Stimulated activated CD4-positive, alpha-beta T cell treated with anti-CD3 and anti-CD28 coated beads, Interleukin-1b, Interleukin-23, amount 100 ng/mL, for 24 hours (primary cell): Measurements from ENCODE around the gene CYP1A1.

ENCODE experiments used
- DNase-seq, 4 experiments: peaks; one replicate each; pipeline ENCODE4 v3.0.0-alpha.2; 2020; ENCODE audit warnings: low read depth in 4 of 4, low spot score in 1 of 4

The CYP1A1 gene

GRCh38 chr15:74725225-74725774 is at the start of gene CYP1A1:
Gene CYP1A1, minus strand, starts transcription at chr15:74725528. Its CDS starts 2,431 bp downstream, at chr15:74723097.
- DNase-seq: peak in 3 of 4 experiments; percentile 18 to 21 (median 19)

GRCh38 chr15:74773731-74774252 is 48.5 kb upstream of the CYP1A1 start:
- DNase-seq: no peak

- DNase-seq: no peak
Observed at GRCh38 chr15:74773329-74773728, 48.0 kb upstream of the CYP1A1 start.

GRCh38 chr15:74770211-74770903 is 45.0 kb upstream of the CYP1A1 start:
- no peak for DNase-seq

- no peak for DNase-seq
Observed at GRCh38 chr15:74769463-74770025, 44.2 kb upstream of the CYP1A1 start.

GRCh38 chr15:74768771-74769342 is 43.5 kb upstream of the CYP1A1 start:
- DNase-seq: peak in 1 of 4 experiments; percentile 50

- DNase-seq: no peak
Observed at GRCh38 chr15:74768099-74768770, 42.9 kb upstream of the CYP1A1 start.

GRCh38 chr15:74767167-74768098 is 42.1 kb upstream of the CYP1A1 start:
- no peak for DNase-seq

- DNase-seq: no peak
Observed at GRCh38 chr15:74763416-74763815, 38.1 kb upstream of the CYP1A1 start.

GRCh38 chr15:74762791-74763150 is 37.4 kb upstream of the CYP1A1 start:
- DNase-seq: no peak

- no peak for DNase-seq
Observed at GRCh38 chr15:74758736-74759135, 33.4 kb upstream of the CYP1A1 start.

- no peak for DNase-seq
Observed at GRCh38 chr15:74754593-74755215, 29.4 kb upstream of the CYP1A1 start.

GRCh38 chr15:74752531-74752930 is 27.2 kb upstream of the CYP1A1 start:
- no peak for DNase-seq

- DNase-seq: no peak
Observed at GRCh38 chr15:74752011-74752410, 26.7 kb upstream of the CYP1A1 start.

GRCh38 chr15:74750751-74751150 is 25.4 kb upstream of the CYP1A1 start:
- no peak for DNase-seq

- no peak for DNase-seq
Observed at GRCh38 chr15:74749832-74750231, 24.5 kb upstream of the CYP1A1 start.

GRCh38 chr15:74748322-74748946 is 23.1 kb upstream of the CYP1A1 start, which contains the start of gene CYP1A2:
Gene CYP1A2, plus strand, starts transcription at chr15:74748845. Its CDS starts 894 bp downstream, at chr15:74749739.
- no peak for DNase-seq

- DNase-seq: no peak
Observed at GRCh38 chr15:74746389-74746788, 21.1 kb upstream of the CYP1A1 start.

GRCh38 chr15:74742422-74742821 is 17.1 kb upstream of the CYP1A1 start:
- no peak for DNase-seq
